Measurements from ENCODE around the gene SMOC2. TPM values are rescaled to one million over a fixed set of nuclear protein-coding genes. Genes with fewer than 3 reads are reported as not detected.

SMOC2 gene
- total and polyA plus RNA-seq, 2 donors from 2014 or later = 6.5 to 13.1 TPM

DNA sequence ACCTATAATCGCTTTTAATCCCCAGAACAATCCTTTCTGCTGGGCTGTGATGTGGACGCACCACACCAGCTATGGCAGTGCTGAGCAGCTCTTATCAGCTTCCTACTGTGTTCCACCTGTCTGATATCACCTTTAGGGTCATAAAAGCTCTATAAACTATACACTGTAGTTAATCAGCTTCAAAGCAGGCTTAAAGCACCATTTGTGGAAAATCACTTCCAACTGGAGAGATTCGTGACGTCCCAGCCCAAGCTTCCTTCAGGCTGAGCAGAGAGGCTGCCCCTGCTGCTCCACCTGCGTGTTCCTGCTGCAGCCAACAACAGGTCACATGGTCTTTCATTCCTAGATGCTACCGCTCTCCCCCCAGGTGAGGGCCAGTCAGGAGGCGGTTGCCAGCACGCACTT is 156.5 kb downstream of the SMOC2 start:
- intact Hi-C loops (cut with DNase I) = no loop called here
- Histone ChIP-seq H3K9me3 (ENCODE audit: control insufficient read depth in 2 of 3, insufficient read depth in 1 of 3, low read length in 3 of 3) (no peaks in the 10 kb centered on the region), H3K9ac (ENCODE audit: low read length in 3 of 3) (no peak overlapping the region), H3K36me3 (ENCODE audit: control insufficient read depth in 2 of 3, insufficient read depth in 3 of 3, low read length in 3 of 3) (peaks cover 0 to 3% (median 0%) of the 10 kb centered on the region in 3 donors), H3K4me3 (ENCODE audit: low read length in 3 of 3) (no peak overlapping the region), H3K27me3 (ENCODE audit: control insufficient read depth, insufficient read depth, low read length) (no peaks in the 10 kb centered on the region), H3K27ac (ENCODE audit: low read depth in 2 of 2, low read length in 2 of 2) (no peak overlapping the region), H3K4me1 (ENCODE audit: control insufficient read depth in 2 of 3, insufficient read depth in 2 of 3, low read depth in 1 of 3, low read length in 3 of 3) (no peaks in the 10 kb centered on the region)
- FAIRE-seq = no peak
- TF ChIP-seq, protein P1, sequence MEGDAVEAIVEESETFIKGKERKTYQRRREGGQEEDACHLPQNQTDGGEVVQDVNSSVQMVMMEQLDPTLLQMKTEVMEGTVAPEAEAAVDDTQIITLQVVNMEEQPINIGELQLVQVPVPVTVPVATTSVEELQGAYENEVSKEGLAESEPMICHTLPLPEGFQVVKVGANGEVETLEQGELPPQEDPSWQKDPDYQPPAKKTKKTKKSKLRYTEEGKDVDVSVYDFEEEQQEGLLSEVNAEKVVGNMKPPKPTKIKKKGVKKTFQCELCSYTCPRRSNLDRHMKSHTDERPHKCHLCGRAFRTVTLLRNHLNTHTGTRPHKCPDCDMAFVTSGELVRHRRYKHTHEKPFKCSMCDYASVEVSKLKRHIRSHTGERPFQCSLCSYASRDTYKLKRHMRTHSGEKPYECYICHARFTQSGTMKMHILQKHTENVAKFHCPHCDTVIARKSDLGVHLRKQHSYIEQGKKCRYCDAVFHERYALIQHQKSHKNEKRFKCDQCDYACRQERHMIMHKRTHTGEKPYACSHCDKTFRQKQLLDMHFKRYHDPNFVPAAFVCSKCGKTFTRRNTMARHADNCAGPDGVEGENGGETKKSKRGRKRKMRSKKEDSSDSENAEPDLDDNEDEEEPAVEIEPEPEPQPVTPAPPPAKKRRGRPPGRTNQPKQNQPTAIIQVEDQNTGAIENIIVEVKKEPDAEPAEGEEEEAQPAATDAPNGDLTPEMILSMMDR (IDR thresholded peaks at IDR 0.05; ENCODE audit: borderline replicate concordance, extremely low read depth, insufficient read depth) = no peak
- peak in 1 of 5 donors; percentile 10 for DNase-seq

DNA sequence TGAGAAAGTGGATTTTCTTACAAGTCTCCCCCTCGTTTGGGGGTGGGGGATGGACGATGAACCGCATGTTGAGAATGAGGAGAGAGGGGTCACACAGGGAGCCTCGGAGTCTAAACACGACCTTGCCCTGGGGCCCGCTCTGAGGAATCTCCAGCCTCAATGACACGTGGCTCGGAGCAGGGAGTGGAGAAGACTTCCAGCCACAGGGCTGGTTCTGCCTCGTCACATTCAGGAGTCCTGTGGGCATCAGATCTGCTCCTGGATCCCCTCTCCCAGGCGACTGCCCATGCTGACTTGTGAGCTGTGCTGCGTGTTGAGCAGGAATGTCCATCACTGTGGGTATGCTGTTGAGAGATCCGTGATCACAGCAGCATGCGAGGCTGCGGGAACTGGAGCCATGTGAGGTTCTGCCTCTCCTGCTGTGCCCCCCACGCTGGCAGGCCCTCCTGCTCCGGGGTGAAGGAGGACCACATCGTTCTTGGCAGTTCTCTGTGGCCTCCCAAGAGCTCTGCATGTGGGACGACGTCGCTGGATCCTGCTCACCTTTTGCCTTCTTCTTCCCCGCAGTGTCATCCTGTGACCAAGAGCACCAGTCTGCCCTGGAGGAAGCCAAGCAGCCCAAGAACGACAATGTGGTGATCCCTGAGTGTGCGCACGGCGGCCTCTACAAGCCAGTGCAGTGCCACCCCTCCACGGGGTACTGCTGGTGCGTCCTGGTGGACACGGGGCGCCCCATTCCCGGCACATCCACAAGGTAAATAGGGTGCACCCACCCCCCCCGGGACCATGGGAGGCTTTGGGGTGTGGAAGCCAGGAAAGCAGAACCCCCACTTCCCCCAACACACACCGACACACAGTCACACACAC is 157.5 kb downstream of the SMOC2 start:
- TF ChIP-seq, protein P1 (IDR thresholded peaks at IDR 0.05; ENCODE audit: borderline replicate concordance, extremely low read depth, insufficient read depth) = no peak
- no peak overlapping the region for H3K4me3 ChIP-seq (ENCODE audit: low read length in 3 of 3)
- no peaks in the 10 kb centered on the region for H3K9me3 ChIP-seq (ENCODE audit: control insufficient read depth in 2 of 3, insufficient read depth in 1 of 3, low read length in 3 of 3)
- intact Hi-C loops (cut with DNase I) = no loop called here
- peaks cover 0 to 3% (median 0%) of the 10 kb centered on the region in 3 donors for H3K36me3 ChIP-seq (ENCODE audit: control insufficient read depth in 2 of 3, insufficient read depth in 3 of 3, low read length in 3 of 3)
- H3K27ac ChIP-seq (ENCODE audit: low read depth in 2 of 2, low read length in 2 of 2) = no peak overlapping the region
- no peak overlapping the region for H3K9ac ChIP-seq (ENCODE audit: low read length in 3 of 3)
- FAIRE-seq (no peak), DNase-seq (peak in 1 of 5 donors; percentile 27)
- H3K4me1 ChIP-seq (ENCODE audit: control insufficient read depth in 2 of 3, insufficient read depth in 2 of 3, low read depth in 1 of 3, low read length in 3 of 3) = no peaks in the 10 kb centered on the region
- no peaks in the 10 kb centered on the region for H3K27me3 ChIP-seq (ENCODE audit: control insufficient read depth, insufficient read depth, low read length)

DNA sequence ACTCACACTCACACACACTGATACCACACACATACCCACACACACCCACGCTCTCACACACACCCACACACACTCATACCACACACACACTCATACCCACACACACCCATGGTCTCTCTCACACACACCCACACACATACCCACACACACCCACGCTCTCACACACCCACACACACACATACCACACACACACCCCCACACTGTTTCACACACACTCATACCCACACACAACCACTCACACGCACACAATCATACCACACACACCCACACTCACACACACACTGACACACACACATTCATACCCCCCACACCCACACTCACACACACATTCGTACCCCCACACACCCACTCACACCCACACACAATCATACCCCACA is 158.1 kb downstream of the SMOC2 start:
- no peaks in the 10 kb centered on the region for H3K9me3 ChIP-seq (ENCODE audit: control insufficient read depth in 2 of 3, insufficient read depth in 1 of 3, low read length in 3 of 3)
- no peaks in the 10 kb centered on the region for H3K4me1 ChIP-seq (ENCODE audit: control insufficient read depth in 2 of 3, insufficient read depth in 2 of 3, low read depth in 1 of 3, low read length in 3 of 3)
- H3K27ac ChIP-seq (ENCODE audit: low read depth in 2 of 2, low read length in 2 of 2) = no peak overlapping the region
- H3K36me3 ChIP-seq (ENCODE audit: control insufficient read depth in 2 of 3, insufficient read depth in 3 of 3, low read length in 3 of 3) = peaks cover 0 to 3% (median 0%) of the 10 kb centered on the region in 3 donors
- H3K27me3 ChIP-seq (ENCODE audit: control insufficient read depth, insufficient read depth, low read length) = no peaks in the 10 kb centered on the region
- FAIRE-seq (no peak), DNase-seq (no peak)
- intact Hi-C loops (cut with DNase I) = no loop called here
- TF ChIP-seq, protein P1 (IDR thresholded peaks at IDR 0.05; ENCODE audit: borderline replicate concordance, extremely low read depth, insufficient read depth) = no peak
- H3K4me3 ChIP-seq (ENCODE audit: low read length in 3 of 3) = no peak overlapping the region
- H3K9ac ChIP-seq (ENCODE audit: low read length in 3 of 3) = no peak overlapping the region
